HepG2 (cell line): Measurements from ENCODE around the gene NDUFB4. TPM values are rescaled to one million over a fixed set of nuclear protein-coding genes. Genes with fewer than 3 reads are reported as not detected.

Experiments
- ATAC-seq: fragments of 200-7000 bp; cut with Tn5 transposase; 3 replicates; pipeline ENCODE4 v1.9.1; 2020; ENCODE audit warnings: mild to moderate bottlenecking, moderate library complexity
- BruUV-seq: library from RNA; stranded (reverse); fragments of 400-500 nt; replicated peaks from 2 replicates; lab custom pipeline; 2021; lab: Mats Ljungman, UMichigan
- CTCF ChIA-PET: fragments of 300-600 bp; formaldehyde crosslinking; extraction: SDS; loops from one replicate; lab custom pipeline; 2021; ENCODE audit warnings: low total read pairs, inconsistent platforms, low intra/inter-chr PET ratio; lab: Yijun Ruan, JAX
- POLR2A ChIA-PET: fragments of 350-600 bp; sonication (Branson Sonifier 250); formaldehyde crosslinking; loops from one replicate; lab custom pipeline; 2020; ENCODE audit warnings: antibody characterized with exemption, inconsistent platforms; lab: Yijun Ruan, JAX
- DNase-seq: peaks from one replicate; pipeline ENCODE4 v3.0.0-alpha.2; 2015; ENCODE audit warnings: low spot score
- FAIRE-seq: peaks from 3 replicates; lab custom pipeline; 2011; peaks lifted over from hg19 to GRCh38; lab: Jason Lieb, UNC
- H2AFZ ChIP-seq: one replicate; pipeline ENCODE4 v1.6.1; 2011; ENCODE audit warnings: low read length, inconsistent platforms
- H3K27ac ChIP-seq: fragments of 300-600 bp; 3 replicates; pipeline ENCODE4 v1.8.0; 2011; ENCODE audit warnings: mixed run types, mild to moderate bottlenecking, mixed read lengths, low read length, inconsistent platforms; ENCODE audit not compliant: insufficient read depth; ENCODE audit errors: extremely low read length
- H3K27me3 ChIP-seq, 2 experiments: fragments of 200-600 bp in 1 of 2; 2 replicates in 1 of 2; 3 replicates in 1 of 2; pipeline versions ENCODE4 v1.6.0 to v1.8.0; 2011; ENCODE audit warnings: low read length in 2 of 2, mild to moderate bottlenecking in 2 of 2, moderate library complexity in 2 of 2, inconsistent platforms in 1 of 2; ENCODE audit not compliant: insufficient read depth in 2 of 2, control insufficient read depth in 1 of 2
- H3K36me3 ChIP-seq, 2 experiments: fragments of 200-600 bp in 1 of 2; replicated peaks in 1 of 2; 2 replicates in 1 of 2; 3 replicates in 1 of 2; pipeline versions ENCODE4 v1.5.1 to v1.8.0; 2011; ENCODE audit warnings: low read length in 2 of 2, inconsistent platforms in 1 of 2; ENCODE audit not compliant: insufficient read depth in 2 of 2, control insufficient read depth in 1 of 2
- H3K4me1 ChIP-seq: 2 replicates; pipeline ENCODE4 v1.5.1; 2012; ENCODE audit warnings: low read length, inconsistent platforms; ENCODE audit not compliant: insufficient read depth
- H3K4me2 ChIP-seq: 2 replicates; pipeline ENCODE4 v1.6.0; 2011; ENCODE audit warnings: low read depth, low read length, inconsistent platforms
- H3K4me3 ChIP-seq, 3 experiments: fragments of 200-600 bp in 1 of 3; sonication (generic), shearing (Covaris generic) in 1 of 3; replicated peaks in 1 of 3; 2 replicates each; pipeline ENCODE4 v1.5.1; 2011 to 2016; ENCODE audit warnings: low read length in 3 of 3, inconsistent platforms in 2 of 3, low read depth in 2 of 3, mild to moderate bottlenecking in 2 of 3, control low read depth in 1 of 3, mixed read lengths in 1 of 3; ENCODE audit not compliant: insufficient read depth in 1 of 3
- H3K79me2 ChIP-seq: one replicate; pipeline ENCODE4 v1.6.1; 2011; ENCODE audit warnings: low read length, inconsistent platforms; ENCODE audit not compliant: insufficient read depth
- H3K9ac ChIP-seq: 2 replicates; pipeline ENCODE4 v1.6.0; 2011; ENCODE audit warnings: mild to moderate bottlenecking, low read depth, low read length, inconsistent platforms; ENCODE audit not compliant: insufficient read depth
- H3K9me3 ChIP-seq: 2 replicates; pipeline ENCODE4 v1.5.1; 2012; ENCODE audit warnings: mild to moderate bottlenecking, low read length
- H4K20me1 ChIP-seq: 2 replicates; pipeline ENCODE4 v1.6.0; 2011; ENCODE audit warnings: inconsistent platforms, mild to moderate bottlenecking, low read length, moderate library complexity; ENCODE audit not compliant: insufficient read depth
- AFF4 ChIP-seq: sonication (generic); formaldehyde crosslinking; IDR thresholded peaks from 2 replicates; pipeline ENCODE4 v1.4.0; 2020; ENCODE audit warnings: missing genetic modification reagents
- NFE2L2 ChIP-seq: fragments of 150-350 bp; IDR thresholded peaks from 2 replicates; pipeline ENCODE4 v1.6.1; 2014; ENCODE audit warnings: low read length
- NR2F1 ChIP-seq, 2 experiments: fragments of 450-650 bp in 1 of 2; formaldehyde crosslinking in 1 of 2; IDR thresholded peaks; 2 replicates each; pipeline versions ENCODE4 v1.5.0 to v1.6.1; 2016 to 2020; ENCODE audit warnings: mild to moderate bottlenecking in 1 of 2, missing compliant biosample characterization in 1 of 2, missing genetic modification reagents in 1 of 2, moderate library complexity in 1 of 2
- PHF8 ChIP-seq: sonication (generic); formaldehyde crosslinking; IDR thresholded peaks from 2 replicates; pipeline ENCODE4 v1.5.0; 2020; ENCODE audit warnings: missing genetic modification reagents
- RXRB ChIP-seq: IDR thresholded peaks from 2 replicates; pipeline ENCODE4 v1.6.1; 2016; ENCODE audit warnings: borderline replicate concordance, missing genetic modification reagents, missing compliant biosample characterization
- SOX13 ChIP-seq, 3 experiments: fragments of 450-650 bp in 1 of 3; sonication (generic) in 1 of 3; formaldehyde crosslinking in 1 of 3; IDR thresholded peaks in 2 of 3; conservative IDR thresholded peaks in 1 of 3; 2 replicates each; pipeline versions ENCODE4 v1.5.0 to v1.6.1; 2016 to 2020; ENCODE audit warnings: antibody characterized with exemption in 1 of 3, mild to moderate bottlenecking in 1 of 3, missing compliant biosample characterization in 1 of 3, missing genetic modification reagents in 1 of 3, moderate library complexity in 1 of 3
- THRA ChIP-seq: sonication (generic); formaldehyde crosslinking; IDR thresholded peaks from 2 replicates; pipeline ENCODE4 v1.4.0; 2020; ENCODE audit warnings: missing genetic modification reagents, borderline replicate concordance
- ZBTB43 ChIP-seq: sonication (generic); formaldehyde crosslinking; conservative IDR thresholded peaks from 2 replicates; pipeline ENCODE4 v1.4.0; 2020; ENCODE audit warnings: missing genetic modification reagents
- ZNF143 ChIP-seq: sonication (generic); formaldehyde crosslinking; IDR thresholded peaks from 2 replicates; pipeline ENCODE4 v1.4.0; 2020; ENCODE audit warnings: missing genetic modification reagents
- ZNF451 ChIP-seq: sonication (generic); formaldehyde crosslinking; IDR thresholded peaks from 2 replicates; pipeline ENCODE4 v1.5.0; 2020; ENCODE audit warnings: mild to moderate bottlenecking, missing genetic modification reagents
- ZNF775 ChIP-seq: sonication (generic); formaldehyde crosslinking; IDR thresholded peaks from 2 replicates; pipeline ENCODE4 v1.4.0; 2020; ENCODE audit warnings: missing genetic modification reagents, mild to moderate bottlenecking, moderate library complexity, borderline replicate concordance
- WGBS: methylation state at CpG from one replicate; pipeline ENCODE4 v1.1.6; 2017; ENCODE audit warnings: low lambda C conversion rate; 5-methylcytosine and 5-hydroxymethylcytosine counted together
- in situ Hi-C: cut with HindIII; loops from 2 replicates; pipeline ENCODE4 v1.10.0; 2017; ENCODE audit warnings: low pct_unique_long_range_greater_than_20kb; ENCODE audit not compliant: extremely low pct_ligation_motif_present
- intact Hi-C: fragments of 100-400 bp; cut with micrococcal nuclease; formaldehyde crosslinking; loops from one replicate; pipeline ENCODE4 v1.10.0; 2022; ENCODE audit not compliant: unreplicated experiment
- polyA plus RNA-seq, 8 experiments: library from polyadenylated mRNA; depleted of rRNA in 3 of 8; stranded (reverse) in 7 of 8; unstranded in 1 of 8; fragments of >200 nt; fragmentation: Illumina TruSeq in 4 of 8; extraction: Trizol in 4 of 8; gene quantifications; 2 replicates each; pipeline versions ENCODE4 v1.2.1 to v1.2.3, GENCODE V29; 2011 to 2016; ENCODE audit warnings: low read depth in 4 of 8, missing spikeins in 1 of 8, mixed read lengths in 1 of 8; ENCODE audit not compliant: insufficient read depth in 1 of 8
- total RNA-seq, 5 experiments: library from RNA; depleted of rRNA; stranded (reverse); fragments of >200 nt; fragmentation: Illumina TruSeq; extraction: Trizol; gene quantifications; 2 replicates each; pipeline ENCODE4 v1.2.3, GENCODE V29; 2016; ENCODE audit warnings: low read depth in 1 of 5

NDUFB4 gene
- total and polyA plus RNA-seq, 2 of the 13 experiments (the other 11 are each of a cell fraction or from before 2014, with no cell fraction given): 115 to 116 TPM

GRCh38 chr3:120614765-120615164, 18.6 kb downstream of the NDUFB4 start:
- in situ Hi-C loops: no loop called here
- H3K4me3 ChIP-seq: no peak overlapping the region
- CTCF ChIA-PET: no interaction called here

GRCh38 chr3:120615847-120616609, 19.9 kb downstream of the NDUFB4 start:
- Histone ChIP-seq H4K20me1 (no peaks in the 10 kb centered on the region), H3K4me2 (no peak overlapping the region), H3K27me3 (no peaks in the 10 kb centered on the region), H2AFZ (no peak overlapping the region), H3K79me2 (no peaks in the 10 kb centered on the region), H3K27ac (no peak overlapping the region), H3K4me3 (no peak overlapping the region), H3K9me3 (no peaks in the 10 kb centered on the region), H3K36me3 (no peaks in the 10 kb centered on the region), H3K4me1 (no peaks in the 10 kb centered on the region), H3K9ac (no peak overlapping the region)
- DNase-seq (no peak), FAIRE-seq (no peak), ATAC-seq (no peak)
- in situ Hi-C loops (no loop called here), intact Hi-C loops (no loop called here)
- POLR2A ChIA-PET: no interaction called here
- CTCF ChIA-PET: no interaction called here
- no TSS peak for BruUV-seq
- 81% methylated on average over 9 of the region's 13 CpGs for WGBS
- TF ChIP-seq PHF8 (no peak), RXRB (CRISPR knock-in tag) (no peak), SOX13 (IDR thresholded peaks at IDR 0.05) (no peak), SOX13 (CRISPR knock-in tag; conservative IDR thresholded peaks at IDR 0.05 in 1 of 2, IDR thresholded peaks at IDR 0.05 in 1 of 2) (no peak), THRA (CRISPR knock-in tag) (no peak), ZBTB43 (CRISPR knock-in tag) (no peak), ZNF451 (CRISPR knock-in tag) (no peak), ZNF143 (CRISPR knock-in tag) (no peak), AFF4 (CRISPR knock-in tag) (no peak), ZNF775 (no peak), NFE2L2 (no peak)

More at GRCh38 chr3:120614765-120615164, 18.6 kb downstream of the NDUFB4 start:
- no peak overlapping the region for H3K27ac ChIP-seq
- H3K9ac ChIP-seq: no peak overlapping the region
- POLR2A ChIA-PET: no interaction called here
- no TSS peak for BruUV-seq
- H3K79me2 ChIP-seq: no peaks in the 10 kb centered on the region
- DNase-seq (no peak), ATAC-seq (no peak), FAIRE-seq (no peak)
- no peak overlapping the region for H2AFZ ChIP-seq
- intact Hi-C loops: no loop called here
- no peak overlapping the region for H3K4me2 ChIP-seq
- no peaks in the 10 kb centered on the region for H3K4me1 ChIP-seq
- no peaks in the 10 kb centered on the region for H3K9me3 ChIP-seq
- 30% methylated on average over 8 of the region's 8 CpGs for WGBS
- no peaks in the 10 kb centered on the region for H4K20me1 ChIP-seq
- no peak for TF ChIP-seq NR2F1 (CRISPR knock-in tag; IDR thresholded peaks at IDR 0.05)
- H3K27me3 ChIP-seq: no peaks in the 10 kb centered on the region
- no peaks in the 10 kb centered on the region for H3K36me3 ChIP-seq
